Measurements from ENCODE around the gene SYT11.

- no peak for TF ChIP-seq CTCF (IDR thresholded peaks at IDR 0.05; ENCODE audit: low read length)
- TF ChIP-seq EZH2 (IDR thresholded peaks at IDR 0.05; ENCODE audit: borderline replicate concordance, low read length): no peak
These were observed 5.0 kb downstream of the SYT11 start for GRCh38 chr1:155864393-155864792.
